GM18907 (cell line): ENCODE measurements around the gene GCG.

Experiments used
- ATAC-seq: cut with Tn5 transposase; IDR thresholded peaks from one replicate; pipeline ENCODE4 v1.9.1; 2021; ENCODE audit warnings: mild to moderate bottlenecking, moderate library complexity; ENCODE audit not compliant: unreplicated experiment

The GCG gene

GRCh38 chr2:162153608-162154224 is 1.7 kb upstream of the GCG start:
- peak; percentile 99 for ATAC-seq

GRCh38 chr2:162149940-162150339 is 2.1 kb downstream of the GCG start:
- no peak for ATAC-seq

- no peak for ATAC-seq
Observed at GRCh38 chr2:162149466-162149865, 2.6 kb downstream of the GCG start.

- ATAC-seq = no peak
Observed at GRCh38 chr2:162148956-162149355, 3.1 kb downstream of the GCG start.

- ATAC-seq = no peak
Observed at GRCh38 chr2:162143969-162144368, 8.1 kb downstream of the GCG start.

- ATAC-seq = no peak
Observed at GRCh38 chr2:162138310-162138709, 13.7 kb downstream of the GCG start.

GRCh38 chr2:162127422-162127821 is 24.6 kb downstream of the GCG start:
- ATAC-seq = no peak

GRCh38 chr2:162126527-162126926 is 25.5 kb downstream of the GCG start:
- ATAC-seq = peak; percentile 29

GRCh38 chr2:162126111-162126519 is 25.9 kb downstream of the GCG start:
- peak; percentile 96 for ATAC-seq

- ATAC-seq = no peak
Observed at GRCh38 chr2:162125138-162125537, 26.9 kb downstream of the GCG start.

- ATAC-seq = peak; percentile 44
Observed at GRCh38 chr2:162123806-162124758, 28.0 kb downstream of the GCG start.

- no peak for ATAC-seq
Observed at GRCh38 chr2:162118166-162119031, 33.6 kb downstream of the GCG start.

GRCh38 chr2:162116352-162116751 is 35.7 kb downstream of the GCG start:
- no peak for ATAC-seq

GRCh38 chr2:162115076-162115475 is 37.0 kb downstream of the GCG start:
- ATAC-seq = no peak

- ATAC-seq = no peak
Observed at GRCh38 chr2:162114271-162114670, 37.8 kb downstream of the GCG start.

- ATAC-seq = no peak
Observed at GRCh38 chr2:162113776-162114168, 38.3 kb downstream of the GCG start.

GRCh38 chr2:162113088-162113775 is 38.8 kb downstream of the GCG start:
- no peak for ATAC-seq

- no peak for ATAC-seq
Observed at GRCh38 chr2:162111958-162112850, 39.8 kb downstream of the GCG start.

GRCh38 chr2:162107361-162107901 is 44.6 kb downstream of the GCG start:
- ATAC-seq = no peak
